GM19023 (cell line): Measurements from ENCODE around the gene RAD9A.
"Not testable (repeated sequence)": the region's sequence is repeated elsewhere in the genome, so short reads cannot be mapped to it uniquely, and the experiment has no call there.

Experiments
- ATAC-seq: cut with Tn5 transposase; IDR thresholded peaks from one replicate; pipeline ENCODE4 v1.9.1; 2021; ENCODE audit warnings: mild to moderate bottlenecking, moderate library complexity; ENCODE audit not compliant: unreplicated experiment

RAD9A gene

GRCh38 chr11:67395555-67396258 lies 3.9 kb downstream of the RAD9A start:
- ATAC-seq: no peak

- ATAC-seq: no peak
These were observed 4.4 kb downstream of the RAD9A start for GRCh38 chr11:67396259-67396581.

DNA sequence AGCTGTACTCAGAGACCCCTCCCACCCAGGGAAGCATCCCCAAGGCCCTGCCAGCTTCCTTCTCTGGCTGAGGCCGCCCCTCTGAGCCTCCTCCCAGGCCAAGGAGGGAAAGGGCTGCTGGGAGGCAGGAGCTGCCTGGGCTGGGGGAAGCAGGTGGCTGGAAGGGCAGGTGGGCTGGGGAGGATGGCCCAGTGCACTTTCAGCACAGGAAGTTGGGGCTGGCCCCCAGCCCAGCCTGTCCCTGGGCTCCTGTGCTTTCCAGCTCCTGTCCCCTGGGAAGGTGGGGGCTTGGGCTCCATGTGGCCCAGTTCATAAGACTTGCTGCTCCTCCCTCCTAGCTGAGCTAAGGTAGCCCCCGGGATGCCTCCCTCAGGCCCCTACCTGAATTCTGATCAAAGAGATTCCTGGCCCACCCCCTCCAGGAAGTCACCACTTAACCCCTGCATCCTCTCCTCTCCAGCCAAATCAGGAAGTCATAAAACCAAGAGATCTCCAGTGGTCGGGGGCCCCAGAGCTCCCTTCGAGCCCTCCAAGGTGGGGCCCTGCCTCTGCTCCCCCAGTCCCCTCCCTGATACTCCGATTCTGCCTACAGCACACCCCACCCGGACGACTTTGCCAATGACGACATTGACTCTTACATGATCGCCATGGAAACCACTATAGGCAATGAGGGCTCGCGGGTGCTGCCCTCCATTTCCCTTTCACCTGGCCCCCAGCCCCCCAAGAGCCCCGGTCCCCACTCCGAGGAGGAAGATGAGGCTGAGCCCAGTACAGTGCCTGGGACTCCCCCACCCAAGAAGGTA lies 5.0 kb downstream of the RAD9A start:
- ATAC-seq: no peak

- ATAC-seq: no peak
These were observed 5.8 kb downstream of the RAD9A start for GRCh38 chr11:67397536-67397935.

DNA sequence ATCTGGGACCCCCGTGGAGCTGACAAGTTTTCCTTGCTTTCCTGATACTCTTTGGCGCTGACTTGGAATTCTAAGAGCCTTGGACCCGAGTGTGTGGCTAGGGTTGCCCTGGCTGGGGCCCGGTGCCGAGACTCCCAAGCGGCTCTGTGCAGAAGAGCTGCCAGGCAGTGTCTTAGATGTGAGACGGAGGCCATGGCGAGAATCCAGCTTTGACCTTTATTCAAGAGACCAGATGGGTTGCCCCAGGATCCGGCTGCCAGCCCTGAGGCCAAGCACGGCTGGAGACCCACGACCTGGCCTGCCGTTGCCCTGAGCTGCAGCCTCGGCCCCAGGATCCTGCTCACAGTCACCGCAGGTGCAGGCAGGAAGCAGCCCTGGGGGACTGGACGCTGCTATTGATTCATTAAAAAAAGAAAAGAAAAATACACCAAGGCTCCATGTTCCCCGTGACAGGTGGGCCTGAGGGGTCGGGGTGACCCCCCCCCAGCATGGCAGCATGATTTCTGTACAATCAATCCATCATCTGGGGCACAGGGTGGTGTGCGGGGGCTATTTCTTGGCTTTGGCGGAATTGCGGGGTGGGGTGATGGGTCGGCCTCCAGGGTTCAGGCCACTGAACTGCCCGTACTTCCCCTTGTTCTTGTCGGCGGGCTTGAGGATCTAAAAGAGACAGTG lies 6.3 kb downstream of the RAD9A start:
- no peak for ATAC-seq

- no peak for ATAC-seq
These were observed 7.1 kb downstream of the RAD9A start for GRCh38 chr11:67398661-67399563.

- no peak for ATAC-seq
These were observed 8.6 kb downstream of the RAD9A start for GRCh38 chr11:67400251-67400941.

DNA sequence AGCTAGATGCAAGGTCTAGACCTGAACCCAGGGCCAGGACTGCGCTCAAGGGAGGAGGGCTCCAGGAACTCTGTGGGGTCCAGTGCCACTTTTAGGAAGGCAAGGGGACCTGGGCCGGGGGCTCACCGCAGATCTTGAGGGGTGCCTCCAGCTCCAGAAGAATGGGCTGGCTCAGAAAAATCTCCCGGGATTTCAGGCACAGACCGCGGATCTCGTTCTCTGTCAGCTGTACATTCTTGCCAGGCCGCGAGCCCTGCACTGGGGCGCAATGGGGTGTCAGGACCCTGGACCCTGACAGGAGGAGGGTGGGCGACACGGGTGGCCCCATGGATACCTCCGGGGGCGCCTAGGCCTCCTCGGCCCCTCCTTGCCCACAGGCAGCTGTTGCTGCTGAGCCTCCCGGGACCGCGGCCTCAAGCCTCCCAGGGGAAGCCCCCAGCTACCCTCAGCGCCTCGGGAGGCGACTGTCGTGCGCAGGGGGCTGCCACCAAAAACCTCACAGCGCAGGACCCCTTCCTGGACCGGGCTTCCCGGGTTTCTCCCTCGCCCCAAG lies 9.2 kb downstream of the RAD9A start:
- peak; percentile 10 for ATAC-seq

DNA sequence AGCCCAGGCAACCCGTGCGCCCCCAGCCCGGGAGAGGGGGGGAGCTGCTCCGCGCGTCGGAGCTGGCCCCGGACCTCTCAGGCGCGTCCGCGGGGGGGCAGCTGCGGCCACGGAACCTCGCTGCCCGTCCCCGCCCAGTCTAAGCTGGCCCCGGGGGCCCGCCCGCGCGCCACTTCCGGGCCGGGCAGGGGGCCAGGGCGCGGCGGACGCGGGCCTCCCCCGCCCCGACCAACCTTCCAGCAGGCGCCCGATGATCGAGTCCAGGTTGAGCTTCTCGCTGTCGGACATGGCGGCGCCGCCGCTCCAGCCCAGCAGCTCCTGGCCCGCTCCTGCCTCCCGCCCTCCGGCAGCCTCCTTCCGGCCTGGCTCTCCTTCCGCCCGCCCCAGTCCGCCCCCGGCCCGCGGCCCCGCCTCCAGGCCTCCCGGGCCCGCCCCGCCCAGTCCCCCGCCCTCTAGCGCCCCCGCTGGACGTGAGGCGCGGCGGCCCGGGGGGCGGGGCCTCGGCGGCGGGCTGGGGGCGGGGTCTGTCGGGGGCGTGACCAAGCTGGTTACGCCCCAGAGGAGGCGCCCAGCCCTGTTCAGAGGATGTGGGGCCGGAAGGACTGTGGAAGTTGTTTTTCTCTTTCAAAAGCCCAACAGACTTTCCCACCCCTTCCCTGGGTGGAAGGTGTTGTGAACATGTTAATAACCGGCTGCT lies 9.9 kb downstream of the RAD9A start, which contains the start of gene PPP1CA:
PPP1CA (minus strand) TSS at position 364 of the 697 bp plus-strand sequence; CDS start at position 288, 76 bp downstream.
- peak; percentile 69 for ATAC-seq

DNA sequence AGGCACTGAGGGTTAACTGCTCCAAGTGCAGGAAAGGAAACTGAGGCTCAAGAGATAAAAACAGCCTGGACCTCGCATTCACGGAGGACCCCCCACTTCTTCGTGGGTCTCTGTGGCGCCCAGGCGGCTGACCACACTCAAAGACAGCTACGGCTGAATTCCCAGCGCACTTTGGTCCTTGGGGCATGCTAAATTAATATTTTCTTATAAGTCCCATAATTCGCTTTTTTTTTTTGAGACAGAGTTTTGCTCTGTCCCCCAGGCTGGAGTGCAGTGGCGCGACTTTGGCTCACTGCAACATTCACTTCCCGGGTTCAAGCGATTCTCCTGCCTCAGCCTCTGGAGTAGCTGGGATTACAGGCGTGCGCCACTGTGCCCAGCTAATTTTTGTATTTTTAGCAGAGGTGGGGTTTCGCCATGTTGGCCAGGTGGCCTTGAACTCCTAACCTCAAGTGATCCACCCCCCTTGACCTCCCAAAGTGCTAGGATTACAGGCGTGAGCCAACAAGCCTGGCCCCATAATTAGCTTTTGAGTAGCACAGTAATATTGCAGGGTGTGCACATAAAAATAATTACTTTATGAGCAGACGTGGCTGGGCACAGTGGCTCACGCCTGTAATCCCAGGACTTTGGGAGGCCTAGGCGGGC lies 10.5 kb downstream of the RAD9A start:
- ATAC-seq: not testable (repeated sequence)

DNA sequence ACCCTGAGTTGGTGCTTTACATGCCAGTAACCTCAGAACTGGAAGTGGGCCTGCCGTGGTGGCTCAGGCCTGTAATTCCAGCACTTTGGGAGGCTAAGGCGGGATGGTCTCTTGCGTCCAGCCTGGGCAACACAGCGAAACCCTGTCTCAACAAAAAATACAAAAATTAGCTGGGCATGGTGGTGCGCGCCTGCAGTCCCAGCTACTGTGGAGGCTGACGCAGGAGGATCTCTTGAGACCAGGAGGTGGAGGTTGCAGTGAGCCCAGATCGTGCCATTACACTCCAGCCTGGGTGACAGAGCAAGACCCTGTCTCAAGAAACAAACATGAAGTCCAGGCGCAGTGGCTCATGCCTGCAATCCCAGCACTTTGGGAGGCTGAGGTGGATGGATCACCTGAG lies 11.3 kb downstream of the RAD9A start:
- not testable (repeated sequence) for ATAC-seq

DNA sequence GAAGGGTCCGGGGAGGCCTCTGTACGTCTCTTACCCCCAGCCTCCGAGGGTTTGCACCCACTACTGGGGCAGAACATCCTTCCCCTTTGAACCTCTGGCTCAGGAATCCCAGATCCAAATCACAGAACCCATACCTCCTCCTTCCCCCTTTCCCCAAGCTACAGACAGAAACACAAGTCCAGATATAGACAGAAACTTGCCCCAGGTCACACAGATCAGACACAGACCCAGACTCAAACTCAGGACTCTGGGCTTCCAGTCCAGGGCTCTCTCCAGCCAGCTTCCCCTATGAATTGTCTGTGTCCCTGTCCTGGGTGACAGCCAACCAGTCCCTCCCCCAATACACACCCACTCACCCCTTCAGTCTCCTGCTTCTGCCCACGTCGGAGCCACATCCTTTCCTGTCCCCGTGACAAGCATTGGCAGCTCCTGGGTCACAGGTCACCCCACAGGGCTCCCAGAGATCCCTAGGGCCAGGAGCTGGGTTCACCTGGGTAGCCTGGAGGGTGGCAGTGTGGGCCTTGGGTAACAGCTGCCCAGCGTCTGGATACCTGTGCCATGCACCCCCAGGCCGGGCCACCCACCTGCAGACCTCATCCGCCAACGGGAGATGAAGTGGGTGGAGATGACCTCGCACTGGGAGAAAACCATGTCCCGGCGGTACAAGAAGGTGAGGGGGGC lies 12.9 kb downstream of the RAD9A start:
- ATAC-seq: no peak

- no peak for ATAC-seq
These were observed 13.4 kb downstream of the RAD9A start for GRCh38 chr11:67405196-67405567.

GRCh38 chr11:67405688-67406339 lies 14.0 kb downstream of the RAD9A start:
- no peak for ATAC-seq

DNA sequence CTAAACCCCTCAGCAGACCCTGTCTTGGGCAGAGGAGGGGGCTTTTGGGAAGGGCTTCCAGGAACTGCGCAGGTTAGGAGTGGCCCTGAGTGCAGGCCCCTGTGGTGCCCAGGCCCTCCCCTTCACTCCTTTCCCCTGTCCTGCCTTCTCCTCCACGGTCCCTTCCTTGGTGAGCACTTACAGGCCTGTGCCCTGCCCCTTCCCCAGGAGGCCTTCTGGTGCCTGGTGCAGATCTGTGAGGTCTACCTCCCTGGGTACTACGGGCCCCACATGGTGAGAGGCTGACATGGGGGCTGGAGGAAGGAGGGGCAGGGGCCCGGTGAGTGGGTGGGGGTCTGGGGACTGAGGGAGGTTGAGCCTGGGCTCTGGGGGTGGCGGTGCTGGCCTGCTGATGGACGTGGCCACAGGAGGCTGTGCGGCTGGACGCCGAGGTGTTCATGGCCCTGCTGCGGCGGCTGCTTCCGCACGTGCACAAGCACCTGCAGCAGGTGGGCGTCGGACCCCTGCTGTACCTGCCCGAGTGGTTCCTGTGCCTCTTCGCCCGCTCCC lies 14.7 kb downstream of the RAD9A start:
- ATAC-seq: no peak

GRCh38 chr11:67406969-67407687 lies 15.3 kb downstream of the RAD9A start:
- ATAC-seq: no peak

DNA sequence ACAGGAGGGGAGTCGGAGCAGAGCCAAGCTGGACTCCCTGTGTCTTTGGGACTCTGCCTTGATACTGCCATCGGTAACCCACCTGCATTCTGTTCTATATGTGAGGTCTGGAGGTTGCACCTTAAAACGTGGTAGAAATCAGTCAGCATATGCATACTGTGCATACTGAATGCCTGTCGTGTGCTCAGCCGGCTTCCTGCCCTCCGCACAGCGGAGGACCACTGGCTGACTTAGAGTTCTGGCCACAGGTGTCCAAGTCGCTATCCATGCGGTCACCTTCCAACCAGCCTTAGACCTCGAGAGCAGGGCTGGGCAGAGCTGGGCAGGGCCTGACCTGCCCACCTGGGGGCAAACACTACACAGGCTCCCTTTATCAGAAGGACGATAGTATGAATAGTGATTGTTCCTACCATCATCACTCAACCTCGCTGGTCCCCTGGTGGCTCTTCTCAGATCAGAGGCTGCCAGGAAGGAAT lies 15.9 kb downstream of the RAD9A start:
- no peak for ATAC-seq
